ENCODE measurements around the gene CCR9.

The CCR9 gene

GRCh38 chr3:45948311-45948781, 62.0 kb downstream of the CCR9 start:
- Histone ChIP-seq H3K4me3 (ENCODE audit: insufficient read depth, low read length, poor library complexity, severe bottlenecking) (no peak overlapping the region), H4K20me1 (ENCODE audit: low read depth, low read length) (no peaks in the 10 kb centered on the region), H3K9ac (ENCODE audit: low read length) (no peak overlapping the region), H3K27me3 (ENCODE audit: low read length) (no peaks in the 10 kb centered on the region), H3K9me2 (replicated peaks; ENCODE audit: insufficient read depth, low read length) (no peaks in the 10 kb centered on the region), H3K4me2 (ENCODE audit: low read depth, low read length, poor library complexity, severe bottlenecking) (no peak overlapping the region), H3F3A (ENCODE audit: insufficient read depth) (no peaks in the 10 kb centered on the region), H3K27ac (ENCODE audit: low read depth, low read length) (no peak overlapping the region), H3K36me3 (ENCODE audit: low read length) (no peaks in the 10 kb centered on the region), H2AFZ (ENCODE audit: low read depth, low read length, severe bottlenecking) (no peak overlapping the region), H3K9me3 (ENCODE audit: insufficient read depth, low read length) (no peaks in the 10 kb centered on the region), H3K79me2 (ENCODE audit: insufficient read depth, low read length) (no peaks in the 10 kb centered on the region)
- TF ChIP-seq CTCF (IDR thresholded peaks at IDR 0.05; ENCODE audit: insufficient read depth, low read length, poor library complexity, severe bottlenecking): no peak
- no peak for TF ChIP-seq EZH2phosphoT487 (conservative IDR thresholded peaks at IDR 0.05; ENCODE audit: low read length)

- H2AFZ ChIP-seq (ENCODE audit: low read depth, low read length, severe bottlenecking): no peak overlapping the region
- H3F3A ChIP-seq (ENCODE audit: insufficient read depth): no peaks in the 10 kb centered on the region
- no peaks in the 10 kb centered on the region for H3K9me2 ChIP-seq (replicated peaks; ENCODE audit: insufficient read depth, low read length)
- H3K4me3 ChIP-seq (ENCODE audit: insufficient read depth, low read length, poor library complexity, severe bottlenecking): no peak overlapping the region
- H3K36me3 ChIP-seq (ENCODE audit: low read length): no peaks in the 10 kb centered on the region
- no peak overlapping the region for H3K4me2 ChIP-seq (ENCODE audit: low read depth, low read length, poor library complexity, severe bottlenecking)
- H3K9ac ChIP-seq (ENCODE audit: low read length): no peak overlapping the region
- H3K27ac ChIP-seq (ENCODE audit: low read depth, low read length): no peak overlapping the region
- H3K9me3 ChIP-seq (ENCODE audit: insufficient read depth, low read length): no peaks in the 10 kb centered on the region
- H4K20me1 ChIP-seq (ENCODE audit: low read depth, low read length): no peaks in the 10 kb centered on the region
- H3K27me3 ChIP-seq (ENCODE audit: low read length): no peaks in the 10 kb centered on the region
- TF ChIP-seq CTCF (IDR thresholded peaks at IDR 0.05; ENCODE audit: insufficient read depth, low read length, poor library complexity, severe bottlenecking) (no peak), EZH2phosphoT487 (conservative IDR thresholded peaks at IDR 0.05; ENCODE audit: low read length) (no peak)
- no peaks in the 10 kb centered on the region for H3K79me2 ChIP-seq (ENCODE audit: insufficient read depth, low read length)
Measured at GRCh38 chr3:45948881-45949280, 62.5 kb downstream of the CCR9 start.

GRCh38 chr3:45949432-45949831, 63.1 kb downstream of the CCR9 start:
- Histone ChIP-seq H3K36me3 (ENCODE audit: low read length) (0 out of 2 replicates have a peak, but pooled peaks cover 2% of the 10 kb centered on the region), H3K27me3 (ENCODE audit: low read length) (no peaks in the 10 kb centered on the region), H3K4me2 (ENCODE audit: low read depth, low read length, poor library complexity, severe bottlenecking) (no peak overlapping the region), H3K79me2 (ENCODE audit: insufficient read depth, low read length) (no peaks in the 10 kb centered on the region), H4K20me1 (ENCODE audit: low read depth, low read length) (no peaks in the 10 kb centered on the region), H3K9me2 (replicated peaks; ENCODE audit: insufficient read depth, low read length) (no peaks in the 10 kb centered on the region), H3F3A (ENCODE audit: insufficient read depth) (no peaks in the 10 kb centered on the region), H2AFZ (ENCODE audit: low read depth, low read length, severe bottlenecking) (no peak overlapping the region), H3K9me3 (ENCODE audit: insufficient read depth, low read length) (no peaks in the 10 kb centered on the region), H3K4me3 (ENCODE audit: insufficient read depth, low read length, poor library complexity, severe bottlenecking) (no peak overlapping the region), H3K9ac (ENCODE audit: low read length) (no peak overlapping the region), H3K27ac (ENCODE audit: low read depth, low read length) (no peak overlapping the region)
- no peak for TF ChIP-seq CTCF (IDR thresholded peaks at IDR 0.05; ENCODE audit: insufficient read depth, low read length, poor library complexity, severe bottlenecking)
- TF ChIP-seq EZH2phosphoT487 (conservative IDR thresholded peaks at IDR 0.05; ENCODE audit: low read length): no peak
